ENCODE results near the gene GNAI3.

The GNAI3 gene

GRCh38 chr1:109527098-109527811 is 21.2 kb upstream of the GNAI3 start:
- no peak for DNase-seq

GRCh38 chr1:109527846-109528695 is 20.3 kb upstream of the GNAI3 start:
- no peak for DNase-seq

- DNase-seq, result no peak
Measured at GRCh38 chr1:109528712-109529111, 19.7 kb upstream of the GNAI3 start.

GRCh38 chr1:109529881-109530456 is 18.4 kb upstream of the GNAI3 start:
- DNase-seq, result peak; percentile 19

GRCh38 chr1:109530457-109531087 is 17.8 kb upstream of the GNAI3 start:
- DNase-seq, result peak; percentile 34

GRCh38 chr1:109531380-109531779 is 17.0 kb upstream of the GNAI3 start:
- DNase-seq, result no peak

- no peak for DNase-seq
Measured at GRCh38 chr1:109531826-109532364, 16.5 kb upstream of the GNAI3 start.

GRCh38 chr1:109532365-109533136 is 15.9 kb upstream of the GNAI3 start:
- peak; percentile 77 for DNase-seq

- no peak for DNase-seq
Measured at GRCh38 chr1:109534307-109534858, 14.0 kb upstream of the GNAI3 start.

- no peak for DNase-seq
Measured at GRCh38 chr1:109535481-109535880, 12.9 kb upstream of the GNAI3 start.

GRCh38 chr1:109535971-109536491 is 12.4 kb upstream of the GNAI3 start:
- DNase-seq, result peak; percentile 82

GRCh38 chr1:109537450-109538178 is 10.8 kb upstream of the GNAI3 start:
- no peak for DNase-seq

GRCh38 chr1:109538827-109539555 is 9.4 kb upstream of the GNAI3 start:
- DNase-seq, result no peak

GRCh38 chr1:109539676-109540075 is 8.7 kb upstream of the GNAI3 start, which contains the start of gene GPR61:
GPR61 (plus strand) TSS chr1:109539872; CDS start chr1:109543023, 3,151 bp downstream.
- no peak for DNase-seq

GRCh38 chr1:109541102-109541501 is 7.3 kb upstream of the GNAI3 start:
- no peak for DNase-seq

- DNase-seq, result no peak
Measured at GRCh38 chr1:109542657-109543056, 5.8 kb upstream of the GNAI3 start.

GRCh38 chr1:109543283-109543987 is 5.0 kb upstream of the GNAI3 start:
- DNase-seq, result no peak

- no peak for DNase-seq
Measured at GRCh38 chr1:109543988-109544735, 4.3 kb upstream of the GNAI3 start.

All from COR-L47 (cell line).